IPS-18c (cell line): ENCODE data around the gene CNOT2.
"Not testable (repeated sequence)": the region's sequence is repeated elsewhere in the genome, so short reads cannot be mapped to it uniquely, and the experiment has no call there.

Experiments
- H3K4me3 ChIP-seq: 2 replicates; pipeline ENCODE4 v1.7.0; 2013; ENCODE audit warnings: low read depth, mild to moderate bottlenecking, low read length, moderate library complexity; ENCODE audit not compliant: insufficient read depth
- H3K9me3 ChIP-seq: one replicate; pipeline ENCODE4 v1.6.1; 2013; ENCODE audit warnings: mild to moderate bottlenecking, low read length, moderate library complexity; ENCODE audit not compliant: control insufficient read depth, insufficient read depth

The CNOT2 gene

GRCh38 chr12:70379846-70380245 is 136.6 kb downstream of the CNOT2 start:
- H3K4me3 ChIP-seq = no peak overlapping the region
- no peaks in the 10 kb centered on the region for H3K9me3 ChIP-seq

GRCh38 chr12:70383484-70383883 is 140.3 kb downstream of the CNOT2 start:
- no peaks in the 10 kb centered on the region for H3K9me3 ChIP-seq

GRCh38 chr12:70383886-70384285 is 140.7 kb downstream of the CNOT2 start:
- Histone ChIP-seq H3K9me3 (no peaks in the 10 kb centered on the region), H3K4me3 (no peak overlapping the region)

More at GRCh38 chr12:70383484-70383883, 140.3 kb downstream of the CNOT2 start:
- H3K4me3 ChIP-seq = no peak overlapping the region

- Histone ChIP-seq H3K9me3 (no peaks in the 10 kb centered on the region), H3K4me3 (no peak overlapping the region)
Observed at GRCh38 chr12:70386771-70387170, 143.5 kb downstream of the CNOT2 start.

GRCh38 chr12:70389678-70390077 is 146.4 kb downstream of the CNOT2 start:
- H3K9me3 ChIP-seq = no peaks in the 10 kb centered on the region
- H3K4me3 ChIP-seq = no peak overlapping the region

- not testable (repeated sequence) for H3K9me3 ChIP-seq, H3K4me3 ChIP-seq
Observed at GRCh38 chr12:70392631-70393030, 149.4 kb downstream of the CNOT2 start.

GRCh38 chr12:70393787-70394499 is 150.7 kb downstream of the CNOT2 start:
- no peaks in the 10 kb centered on the region for H3K9me3 ChIP-seq
- H3K4me3 ChIP-seq = no peak overlapping the region

- Histone ChIP-seq H3K4me3 (no peak overlapping the region), H3K9me3 (no peaks in the 10 kb centered on the region)
Observed at GRCh38 chr12:70398002-70398401, 154.8 kb downstream of the CNOT2 start.

GRCh38 chr12:70398862-70399261 is 155.6 kb downstream of the CNOT2 start:
- Histone ChIP-seq H3K4me3 (no peak overlapping the region), H3K9me3 (no peaks in the 10 kb centered on the region)

- no peaks in the 10 kb centered on the region for H3K9me3 ChIP-seq
- no peak overlapping the region for H3K4me3 ChIP-seq
Observed at GRCh38 chr12:70399311-70399710, 156.1 kb downstream of the CNOT2 start.

GRCh38 chr12:70400124-70400523 is 156.9 kb downstream of the CNOT2 start:
- Histone ChIP-seq H3K4me3 (no peak overlapping the region), H3K9me3 (no peaks in the 10 kb centered on the region)

GRCh38 chr12:70402597-70402996 is 159.4 kb downstream of the CNOT2 start:
- H3K4me3 ChIP-seq = no peak overlapping the region
- H3K9me3 ChIP-seq = no peaks in the 10 kb centered on the region

GRCh38 chr12:70403826-70404225 is 160.6 kb downstream of the CNOT2 start:
- Histone ChIP-seq H3K4me3 (no peak overlapping the region), H3K9me3 (no peaks in the 10 kb centered on the region)
